ENCODE data around the gene NRG2.
A peak's percentile ranks its signal among the peaks of the same experiment; 100 is the strongest.

NRG2 gene

GRCh38 chr5:140058212-140058932 lies 15.3 kb upstream of the NRG2 start:
- peaks cover 1% of the 10 kb centered on the region; the same call in 1 of the 2 replicates for H3K27me3 ChIP-seq (ENCODE audit: control insufficient read depth, insufficient read depth, low read length)

GRCh38 chr5:140056880-140057279 lies 13.8 kb upstream of the NRG2 start:
- H3K36me3 ChIP-seq (ENCODE audit: control insufficient read depth, insufficient read depth, low read length), result no peaks in the 10 kb centered on the region
- WGBS (ENCODE audit: insufficient coverage, insufficient read length), result no CpG with 5 or more reads among the region's 1 CpG
- no peaks in the 10 kb centered on the region for H3K4me1 ChIP-seq (ENCODE audit: control insufficient read depth, insufficient read depth, low read length)
- H3K27ac ChIP-seq (ENCODE audit: low read length), result no peak overlapping the region
- peaks cover 1% of the 10 kb centered on the region; the same call in 1 of the 2 replicates for H3K27me3 ChIP-seq (ENCODE audit: control insufficient read depth, insufficient read depth, low read length)
- no peak for DNase-seq (ENCODE audit: low read depth, low spot score)
- no peak overlapping the region for H3K4me3 ChIP-seq (ENCODE audit: low read length)
- H3K9me3 ChIP-seq (ENCODE audit: control insufficient read depth, insufficient read depth, low read length), result no peaks in the 10 kb centered on the region

More at GRCh38 chr5:140058212-140058932, 15.3 kb upstream of the NRG2 start:
- Histone ChIP-seq H3K4me3 (ENCODE audit: low read length) (no peak overlapping the region), H3K4me1 (ENCODE audit: control insufficient read depth, insufficient read depth, low read length) (no peaks in the 10 kb centered on the region), H3K36me3 (ENCODE audit: control insufficient read depth, insufficient read depth, low read length) (no peaks in the 10 kb centered on the region), H3K27ac (ENCODE audit: low read length) (no peak overlapping the region), H3K9me3 (ENCODE audit: control insufficient read depth, insufficient read depth, low read length) (no peaks in the 10 kb centered on the region)
- no peak for DNase-seq (ENCODE audit: low read depth, low spot score)
- WGBS (ENCODE audit: insufficient coverage, insufficient read length), result no CpG with 5 or more reads among the region's 5 CpGs

GRCh38 chr5:140055152-140055551 lies 12.1 kb upstream of the NRG2 start:
- Histone ChIP-seq H3K36me3 (ENCODE audit: control insufficient read depth, insufficient read depth, low read length) (no peaks in the 10 kb centered on the region), H3K9me3 (ENCODE audit: control insufficient read depth, insufficient read depth, low read length) (no peaks in the 10 kb centered on the region), H3K4me1 (ENCODE audit: control insufficient read depth, insufficient read depth, low read length) (no peaks in the 10 kb centered on the region), H3K27ac (ENCODE audit: low read length) (no peak overlapping the region), H3K4me3 (ENCODE audit: low read length) (no peak overlapping the region), H3K27me3 (ENCODE audit: control insufficient read depth, insufficient read depth, low read length) (peaks cover 1% of the 10 kb centered on the region; the same call in 1 of the 2 replicates)
- DNase-seq (ENCODE audit: low read depth, low spot score), result no peak
- no CpG with 5 or more reads among the region's 3 CpGs for WGBS (ENCODE audit: insufficient coverage, insufficient read length)

GRCh38 chr5:140054086-140054689 lies 11.1 kb upstream of the NRG2 start:
- no CpG with 5 or more reads among the region's 1 CpG for whole genome bisulfite sequencing (ENCODE audit: insufficient coverage, insufficient read length)
- H3K27ac ChIP-seq (ENCODE audit: low read length), result no peak overlapping the region
- H3K4me3 ChIP-seq (ENCODE audit: low read length), result no peak overlapping the region
- H3K36me3 ChIP-seq (ENCODE audit: control insufficient read depth, insufficient read depth, low read length), result no peaks in the 10 kb centered on the region
- H3K9me3 ChIP-seq (ENCODE audit: control insufficient read depth, insufficient read depth, low read length), result no peaks in the 10 kb centered on the region
- no peak for DNase-seq (ENCODE audit: low read depth, low spot score)
- no peaks in the 10 kb centered on the region for H3K4me1 ChIP-seq (ENCODE audit: control insufficient read depth, insufficient read depth, low read length)
- H3K27me3 ChIP-seq (ENCODE audit: control insufficient read depth, insufficient read depth, low read length), result peaks cover 1% of the 10 kb centered on the region; the same call in 1 of the 2 replicates

- no CpG with 5 or more reads among the region's 1 CpG for WGBS (ENCODE audit: insufficient coverage, insufficient read length)
- H3K9me3 ChIP-seq (ENCODE audit: control insufficient read depth, insufficient read depth, low read length), result no peaks in the 10 kb centered on the region
- H3K4me3 ChIP-seq (ENCODE audit: low read length), result no peak overlapping the region
- H3K27ac ChIP-seq (ENCODE audit: low read length), result no peak overlapping the region
- H3K4me1 ChIP-seq (ENCODE audit: control insufficient read depth, insufficient read depth, low read length), result no peaks in the 10 kb centered on the region
- H3K27me3 ChIP-seq (ENCODE audit: control insufficient read depth, insufficient read depth, low read length), result peaks cover 1% of the 10 kb centered on the region; the same call in 1 of the 2 replicates
- DNase-seq (ENCODE audit: low read depth, low spot score), result no peak
- H3K36me3 ChIP-seq (ENCODE audit: control insufficient read depth, insufficient read depth, low read length), result no peaks in the 10 kb centered on the region
Measured at GRCh38 chr5:140051950-140052349, 8.9 kb upstream of the NRG2 start.

- WGBS (ENCODE audit: insufficient coverage, insufficient read length), result no CpG with 5 or more reads among the region's 5 CpGs
- Histone ChIP-seq H3K4me3 (ENCODE audit: low read length) (no peak overlapping the region), H3K4me1 (ENCODE audit: control insufficient read depth, insufficient read depth, low read length) (no peaks in the 10 kb centered on the region), H3K27me3 (ENCODE audit: control insufficient read depth, insufficient read depth, low read length) (peaks cover 4% of the 10 kb centered on the region; the same call in 1 of the 2 replicates), H3K9me3 (ENCODE audit: control insufficient read depth, insufficient read depth, low read length) (no peaks in the 10 kb centered on the region), H3K36me3 (ENCODE audit: control insufficient read depth, insufficient read depth, low read length) (no peaks in the 10 kb centered on the region), H3K27ac (ENCODE audit: low read length) (no peak overlapping the region)
- DNase-seq (ENCODE audit: low read depth, low spot score), result no peak
Measured at GRCh38 chr5:140049713-140050112, 6.6 kb upstream of the NRG2 start.

- Histone ChIP-seq H3K4me3 (ENCODE audit: low read length) (no peak overlapping the region), H3K27me3 (ENCODE audit: control insufficient read depth, insufficient read depth, low read length) (peaks cover 7% of the 10 kb centered on the region; the same call in 1 of the 2 replicates), H3K9me3 (ENCODE audit: control insufficient read depth, insufficient read depth, low read length) (no peaks in the 10 kb centered on the region), H3K4me1 (ENCODE audit: control insufficient read depth, insufficient read depth, low read length) (no peaks in the 10 kb centered on the region), H3K27ac (ENCODE audit: low read length) (no peak overlapping the region), H3K36me3 (ENCODE audit: control insufficient read depth, insufficient read depth, low read length) (no peaks in the 10 kb centered on the region)
- WGBS (ENCODE audit: insufficient coverage, insufficient read length), result no CpG with 5 or more reads among the region's 1 CpG
- no peak for DNase-seq (ENCODE audit: low read depth, low spot score)
Measured at GRCh38 chr5:140049205-140049604, 6.1 kb upstream of the NRG2 start.

- Histone ChIP-seq H3K36me3 (ENCODE audit: control insufficient read depth, insufficient read depth, low read length) (no peaks in the 10 kb centered on the region), H3K27ac (ENCODE audit: low read length) (no peak overlapping the region), H3K9me3 (ENCODE audit: control insufficient read depth, insufficient read depth, low read length) (no peaks in the 10 kb centered on the region), H3K4me3 (ENCODE audit: low read length) (no peak overlapping the region), H3K27me3 (ENCODE audit: control insufficient read depth, insufficient read depth, low read length) (peaks cover 37% of the 10 kb centered on the region), H3K4me1 (ENCODE audit: control insufficient read depth, insufficient read depth, low read length) (no peaks in the 10 kb centered on the region)
- no CpG with 5 or more reads among the region's 1 CpG for WGBS (ENCODE audit: insufficient coverage, insufficient read length)
- DNase-seq (ENCODE audit: low read depth, low spot score), result no peak
Measured at GRCh38 chr5:140044041-140044440, 942 bp upstream of the NRG2 start.

GRCh38 chr5:140043508-140043872 lies 391 bp upstream of the NRG2 start:
- Histone ChIP-seq H3K4me1 (ENCODE audit: control insufficient read depth, insufficient read depth, low read length) (no peaks in the 10 kb centered on the region), H3K9me3 (ENCODE audit: control insufficient read depth, insufficient read depth, low read length) (no peaks in the 10 kb centered on the region), H3K27ac (ENCODE audit: low read length) (no peak overlapping the region), H3K27me3 (ENCODE audit: control insufficient read depth, insufficient read depth, low read length) (peaks cover 40% of the 10 kb centered on the region), H3K36me3 (ENCODE audit: control insufficient read depth, insufficient read depth, low read length) (no peaks in the 10 kb centered on the region), H3K4me3 (ENCODE audit: low read length) (peak overlapping the region; percentile 16; the same call in 1 of the 2 replicates)
- no peak for DNase-seq (ENCODE audit: low read depth, low spot score)
- WGBS (ENCODE audit: insufficient coverage, insufficient read length), result no CpG with 5 or more reads among the region's 12 CpGs

- no peak overlapping the region for H3K27ac ChIP-seq (ENCODE audit: low read length)
- WGBS (ENCODE audit: insufficient coverage, insufficient read length), result no CpG with 5 or more reads among the region's 19 CpGs
- no peak for DNase-seq (ENCODE audit: low read depth, low spot score)
- H3K4me3 ChIP-seq (ENCODE audit: low read length), result peak overlapping the region; percentile 16; the same call in 1 of the 2 replicates
- H3K36me3 ChIP-seq (ENCODE audit: control insufficient read depth, insufficient read depth, low read length), result no peaks in the 10 kb centered on the region
- no peaks in the 10 kb centered on the region for H3K9me3 ChIP-seq (ENCODE audit: control insufficient read depth, insufficient read depth, low read length)
- no peaks in the 10 kb centered on the region for H3K4me1 ChIP-seq (ENCODE audit: control insufficient read depth, insufficient read depth, low read length)
- H3K27me3 ChIP-seq (ENCODE audit: control insufficient read depth, insufficient read depth, low read length), result peaks cover 42% of the 10 kb centered on the region
Measured at GRCh38 chr5:140042393-140042642, 781 bp downstream of the NRG2 start.

Measured in iPS DF 6.9 (cell line).